Right cardiac atrium (tissue), 5 donors: ENCODE results near the gene MTCL1. TPM values are rescaled to one million over a fixed set of nuclear protein-coding genes. Genes with fewer than 3 reads are reported as not detected.

Experiments used
- ATAC-seq, 2 donors: fragments of 200-7000 bp; cut with Tn5 transposase; one replicate each; pipeline versions ENCODE4 v1.8.0 to v1.9.1; 2020; ENCODE audit warnings: moderate library complexity in 2 of 2, mild to moderate bottlenecking in 1 of 2
- DNase-seq, 3 donors: peaks; one replicate each; pipeline ENCODE4 v3.0.0-alpha.2; 2020
- H3K27ac ChIP-seq: one replicate; pipeline ENCODE4 v1.5.1; 2013; ENCODE audit warnings: mild to moderate bottlenecking, low read length, control low read depth, moderate library complexity
- H3K27me3 ChIP-seq: one replicate; pipeline ENCODE4 v1.6.1; 2013; ENCODE audit not compliant: control insufficient read depth, insufficient read depth
- H3K4me1 ChIP-seq: one replicate; pipeline ENCODE4 v1.6.1; 2013; ENCODE audit warnings: low read length; ENCODE audit not compliant: control insufficient read depth, insufficient read depth
- H3K4me3 ChIP-seq: one replicate; pipeline ENCODE4 v1.5.1; 2013; ENCODE audit warnings: low read length, control low read depth
- H3K9me3 ChIP-seq: one replicate; pipeline ENCODE4 v1.6.1; 2013; ENCODE audit warnings: low read length; ENCODE audit not compliant: control insufficient read depth
- WGBS: extraction: QIAGEN DNeasy Blood & Tissue Kit; methylation state at CpG from one replicate; pipeline ENCODE4 v1.1.7; 2013; 5-methylcytosine and 5-hydroxymethylcytosine counted together
- intact Hi-C, 4 donors: fragments of 100-400 bp; cut with DNase I; formaldehyde crosslinking; loops; one replicate each; pipeline versions ENCODE4 v1.11.0 to v1.14.0; 2022 to 2023
- polyA plus RNA-seq: library from polyadenylated mRNA; stranded (reverse); fragments of 200-250 nt; gene quantifications from one replicate; pipeline ENCODE4 v1.2.3, GENCODE V29; 2013
- total RNA-seq, 4 donors: library from RNA; stranded (reverse); fragmentation: NEBNext Ultra II Directional; extraction: Animal tissue kit (Norgen Biotek cat#: 25700); gene quantifications; one replicate each; pipeline ENCODE4 v1.2.1, GENCODE V29; 2021
- donor health status: healthy with polysubstance abuse.
- donor health status: DM: no; HTN: yes; CAD: no.
- donor health status: DM: no; HTN: no; CAD: no.
- donor health status: DM: no; HTN: yes; CAD: no; lungs with severe emphysema.
- donor health status: DM: yes; HTN: yes; CAD: no.

The MTCL1 gene
- total and polyA plus RNA-seq, 5 donors, result 5.3 to 8.7 (median 6.4) TPM

DNA sequence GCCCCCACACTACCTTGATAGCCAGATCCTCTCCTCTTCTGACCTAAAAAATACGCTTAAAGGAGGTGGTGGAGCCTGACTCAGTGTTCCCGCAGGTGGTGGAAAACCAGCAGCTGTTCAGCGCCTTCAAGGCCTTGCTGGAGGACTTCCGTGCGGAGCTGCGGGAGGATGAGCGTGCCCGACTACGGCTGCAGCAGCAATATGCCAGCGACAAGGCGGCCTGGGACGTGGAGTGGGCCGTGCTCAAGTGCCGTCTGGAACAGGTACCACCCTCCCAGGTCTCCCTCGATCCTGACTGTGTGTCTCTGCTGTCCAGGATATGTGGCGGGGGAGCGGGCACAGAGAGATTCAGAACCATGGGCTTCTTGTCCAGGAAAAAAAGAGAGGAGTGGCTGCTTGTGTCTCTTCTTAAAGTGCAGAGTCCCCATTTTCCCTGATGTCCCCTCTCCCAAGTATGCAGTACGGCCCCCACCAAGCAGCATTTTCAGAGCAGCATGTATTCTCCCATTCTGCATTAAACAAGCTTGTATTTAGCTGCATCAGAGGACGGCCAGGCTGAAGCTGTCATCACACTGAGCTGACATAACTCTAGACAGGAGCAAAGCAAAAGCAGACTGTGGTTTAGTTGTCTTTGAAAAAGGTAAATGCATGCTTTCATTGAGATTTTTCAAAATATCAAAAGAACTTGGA, 101.6 kb downstream of the MTCL1 start:
- no peaks in the 10 kb centered on the region for H3K4me1 ChIP-seq
- ATAC-seq, result no peak
- no peaks in the 10 kb centered on the region for H3K27me3 ChIP-seq
- DNase-seq, result no peak
- intact Hi-C loops, result loop anchor here in 1 of 4 donors (10.0 kb wide), 1 partner anchor 102 kb away; the partner anchor contains the start of gene MTCL1
- H3K9me3 ChIP-seq, result no peaks in the 10 kb centered on the region
- 93% methylated on average over 19 of the region's 19 CpGs for WGBS
- no peak overlapping the region for H3K27ac ChIP-seq
- H3K4me3 ChIP-seq, result no peak overlapping the region

DNA sequence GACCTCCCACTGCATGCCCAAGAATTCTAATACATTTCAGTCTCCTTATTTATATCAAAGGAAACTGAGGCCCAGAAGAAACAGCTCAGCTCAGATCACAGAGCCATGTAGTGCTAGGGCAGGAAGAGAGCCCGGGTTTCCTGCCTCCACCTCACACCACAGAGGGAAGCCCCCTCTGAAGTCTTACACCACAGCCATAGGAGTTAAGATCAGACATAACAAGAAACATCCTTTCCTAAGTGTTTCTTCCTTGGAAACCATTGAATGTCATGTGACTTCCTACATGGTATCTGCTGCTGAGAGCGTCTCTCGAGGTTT, 102.1 kb downstream of the MTCL1 start:
- no peak overlapping the region for H3K4me3 ChIP-seq
- H3K27ac ChIP-seq, result no peak overlapping the region
- WGBS, result 59% methylated on average over 3 of the region's 3 CpGs
- no peaks in the 10 kb centered on the region for H3K9me3 ChIP-seq
- no peaks in the 10 kb centered on the region for H3K4me1 ChIP-seq
- no peak for ATAC-seq
- no peak for DNase-seq
- H3K27me3 ChIP-seq, result no peaks in the 10 kb centered on the region
- intact Hi-C loops, result loop anchor here in 1 of 4 donors (10.0 kb wide), 1 partner anchor 103 kb away; the partner anchor contains the start of gene MTCL1

DNA sequence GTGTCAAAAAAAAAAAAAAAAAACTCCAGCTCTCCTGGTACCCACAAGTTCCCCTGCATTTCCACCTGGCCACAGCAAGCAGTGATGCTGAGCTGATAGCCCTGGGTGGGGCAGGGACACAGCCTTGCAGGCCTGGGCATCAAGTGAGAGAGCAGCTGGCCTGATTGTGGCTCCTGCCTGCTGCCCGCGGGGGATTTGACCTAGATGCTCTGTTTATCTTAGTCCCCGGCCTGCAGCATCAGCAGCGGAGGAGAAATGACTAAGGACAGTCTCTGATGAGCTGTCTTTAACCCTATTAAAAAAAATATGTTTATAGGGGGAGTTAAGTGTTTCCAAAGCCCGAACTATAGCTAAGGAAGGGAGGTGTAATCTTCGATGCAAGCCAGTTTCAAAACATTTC, 102.6 kb downstream of the MTCL1 start:
- no peak overlapping the region for H3K27ac ChIP-seq
- intact Hi-C loops, result loop anchor here in 1 of 4 donors (10.0 kb wide), 1 partner anchor 103 kb away; the partner anchor contains the start of gene MTCL1

DNA sequence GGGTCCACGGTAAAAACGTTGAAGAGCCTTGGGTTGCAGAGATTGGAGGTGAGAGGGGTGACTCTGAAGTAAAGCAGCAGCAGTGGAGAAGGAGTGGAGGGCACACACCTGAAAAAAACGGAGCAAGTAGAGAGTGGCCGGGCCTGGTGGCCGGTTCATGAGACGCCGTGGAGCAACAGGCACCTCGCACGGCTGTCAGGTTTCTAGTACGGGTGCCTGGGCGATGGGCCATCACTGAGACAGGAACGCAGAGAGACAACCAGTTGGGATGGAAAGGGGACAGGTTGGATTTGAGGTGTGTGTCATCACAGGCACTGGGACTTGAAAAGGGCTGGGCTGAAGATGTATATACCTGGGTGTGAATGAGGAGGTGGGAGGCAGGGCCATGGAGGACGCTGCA, 104.2 kb downstream of the MTCL1 start:
- Histone ChIP-seq H3K27me3 (no peaks in the 10 kb centered on the region), H3K4me1 (no peaks in the 10 kb centered on the region), H3K4me3 (no peak overlapping the region), H3K9me3 (no peaks in the 10 kb centered on the region), H3K27ac (no peak overlapping the region)
- WGBS, result 96% methylated on average over 13 of the region's 13 CpGs
- intact Hi-C loops, result loop anchor here in 1 of 4 donors (10.0 kb wide), 1 partner anchor 105 kb away; the partner anchor contains the start of gene MTCL1
- no peak for ATAC-seq
- no peak for DNase-seq

More for the DNA sequence above, 102.6 kb downstream of the MTCL1 start:
- Histone ChIP-seq H3K9me3 (no peaks in the 10 kb centered on the region), H3K4me3 (no peak overlapping the region), H3K27me3 (no peaks in the 10 kb centered on the region), H3K4me1 (no peaks in the 10 kb centered on the region)
- WGBS, result 71% methylated on average over 6 of the region's 6 CpGs
- ATAC-seq (no peak), DNase-seq (no peak)

DNA sequence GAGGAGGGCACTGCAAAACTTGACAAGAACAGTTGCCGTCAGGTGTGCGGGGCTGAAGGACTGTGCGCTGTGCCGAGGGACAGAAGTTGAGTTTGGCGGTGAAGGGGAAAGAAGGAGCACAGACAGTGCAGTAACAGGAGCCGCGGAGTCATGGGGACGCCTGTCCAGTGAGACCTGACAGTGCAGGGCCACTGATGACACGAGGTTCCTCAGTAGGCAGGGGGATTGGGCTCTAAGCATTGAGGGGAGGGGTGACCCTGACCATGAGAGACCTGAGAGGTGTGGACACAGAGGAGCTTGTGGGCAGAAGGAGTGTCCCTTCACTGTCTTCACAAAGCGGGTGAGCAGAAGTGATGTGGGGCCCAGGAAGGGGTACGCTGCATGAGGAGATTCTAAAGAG, 104.8 kb downstream of the MTCL1 start:
- 94% methylated on average over 11 of the region's 11 CpGs for WGBS

DNA sequence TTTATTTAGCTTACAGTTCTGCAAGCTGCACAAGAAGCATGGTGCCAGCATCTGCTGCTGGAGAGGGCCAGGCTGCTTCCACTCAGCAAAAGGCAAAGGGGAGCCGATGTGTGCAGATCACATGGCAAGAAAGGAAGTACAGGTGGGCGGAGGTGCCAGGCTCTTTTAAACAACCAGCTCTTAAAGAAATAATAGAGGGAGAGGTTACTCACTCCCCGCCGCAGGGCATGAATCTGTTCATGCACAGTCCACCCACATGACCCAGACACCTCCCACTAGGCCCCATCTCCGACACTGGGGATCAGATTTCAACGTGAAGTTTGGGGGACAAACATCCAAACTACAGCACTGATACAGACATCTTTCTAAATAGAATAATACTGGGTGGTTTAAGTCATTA, 105.8 kb downstream of the MTCL1 start:
- Histone ChIP-seq H3K4me1 (no peaks in the 10 kb centered on the region), H3K4me3 (no peak overlapping the region), H3K27me3 (no peaks in the 10 kb centered on the region), H3K27ac (no peak overlapping the region), H3K9me3 (no peaks in the 10 kb centered on the region)
- no peak for ATAC-seq
- no peak for DNase-seq
- intact Hi-C loops, result no loop called here
- 87% methylated on average over 6 of the region's 6 CpGs for WGBS

More for the DNA sequence above, 104.8 kb downstream of the MTCL1 start:
- DNase-seq (no peak), ATAC-seq (peak in 1 of 2 donors; percentile 22)
- H3K27ac ChIP-seq, result no peak overlapping the region
- no peaks in the 10 kb centered on the region for H3K27me3 ChIP-seq
- H3K9me3 ChIP-seq, result no peaks in the 10 kb centered on the region
- no peaks in the 10 kb centered on the region for H3K4me1 ChIP-seq
- H3K4me3 ChIP-seq, result no peak overlapping the region
- intact Hi-C loops, result no loop called here

DNA sequence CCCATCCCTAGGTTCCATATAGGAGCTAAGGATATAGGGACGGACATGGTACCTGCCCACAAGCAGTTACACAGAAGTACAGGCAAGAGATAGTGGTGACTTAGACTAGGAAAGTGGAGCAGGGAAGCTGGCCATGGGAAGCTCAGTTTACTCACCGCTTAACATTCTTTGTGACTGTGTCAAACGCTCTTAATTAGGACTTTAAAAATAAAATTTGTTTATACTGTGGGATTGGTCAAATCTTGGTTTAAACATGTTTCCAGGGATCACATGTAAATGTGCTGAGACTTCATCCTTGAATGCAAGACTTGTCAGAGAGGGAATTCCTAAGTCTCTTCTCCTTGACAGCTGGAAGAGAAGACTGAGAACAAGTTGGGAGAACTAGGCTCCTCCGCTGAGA, 107.3 kb downstream of the MTCL1 start:
- Histone ChIP-seq H3K9me3 (no peaks in the 10 kb centered on the region), H3K27ac (no peak overlapping the region), H3K4me3 (no peak overlapping the region), H3K27me3 (no peaks in the 10 kb centered on the region), H3K4me1 (no peaks in the 10 kb centered on the region)
- intact Hi-C loops, result no loop called here
- DNase-seq (no peak), ATAC-seq (no peak)
- 94% methylated on average over 4 of the region's 4 CpGs for WGBS

DNA sequence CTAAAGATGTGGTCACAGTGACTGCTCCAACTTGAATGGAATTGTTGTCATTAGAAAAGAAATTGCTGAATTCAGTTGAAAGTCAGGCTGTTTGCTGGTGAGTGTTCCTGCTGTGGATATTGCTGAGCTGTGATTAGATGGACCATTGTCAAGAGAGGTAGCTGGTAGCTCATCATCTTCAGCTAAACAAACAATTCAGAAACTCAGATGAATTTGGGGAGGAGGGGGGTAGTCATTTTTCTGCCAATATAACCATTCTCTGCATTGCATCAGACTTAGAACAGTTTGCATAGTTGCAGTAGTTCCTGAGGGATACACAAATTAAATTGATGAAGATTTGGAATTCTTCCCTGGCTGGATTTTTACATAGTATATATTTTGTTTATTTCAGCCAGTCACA, 108.3 kb downstream of the MTCL1 start:
- Histone ChIP-seq H3K27me3 (no peaks in the 10 kb centered on the region), H3K27ac (no peak overlapping the region), H3K4me3 (no peak overlapping the region), H3K4me1 (no peaks in the 10 kb centered on the region), H3K9me3 (no peaks in the 10 kb centered on the region)
- intact Hi-C loops, result no loop called here
- ATAC-seq (no peak), DNase-seq (no peak)

DNA sequence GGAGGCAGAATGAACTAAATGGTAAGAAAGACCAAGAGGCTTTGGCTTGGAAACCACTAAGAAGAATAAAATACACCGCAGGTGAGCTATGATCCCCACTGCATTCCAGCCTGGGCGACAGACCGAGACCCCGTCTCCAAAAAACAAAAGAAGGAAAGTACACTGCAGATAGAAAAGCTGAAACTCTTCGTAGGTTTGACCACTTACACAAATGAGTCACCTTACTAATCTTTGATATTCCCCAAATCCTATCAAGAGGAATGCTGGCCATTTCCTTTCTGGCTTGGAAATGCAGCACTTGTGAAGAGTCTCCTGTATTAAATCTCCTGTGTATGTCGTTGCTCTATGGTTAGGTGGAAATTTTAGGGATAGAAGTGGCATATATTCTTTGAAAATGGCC, 108.8 kb downstream of the MTCL1 start:
- Histone ChIP-seq H3K4me1 (no peaks in the 10 kb centered on the region), H3K4me3 (no peak overlapping the region), H3K27me3 (no peaks in the 10 kb centered on the region), H3K9me3 (no peaks in the 10 kb centered on the region), H3K27ac (no peak overlapping the region)
- ATAC-seq, result no peak
- intact Hi-C loops, result no loop called here
- no peak for DNase-seq
- WGBS, result 75% methylated on average over 6 of the region's 6 CpGs

DNA sequence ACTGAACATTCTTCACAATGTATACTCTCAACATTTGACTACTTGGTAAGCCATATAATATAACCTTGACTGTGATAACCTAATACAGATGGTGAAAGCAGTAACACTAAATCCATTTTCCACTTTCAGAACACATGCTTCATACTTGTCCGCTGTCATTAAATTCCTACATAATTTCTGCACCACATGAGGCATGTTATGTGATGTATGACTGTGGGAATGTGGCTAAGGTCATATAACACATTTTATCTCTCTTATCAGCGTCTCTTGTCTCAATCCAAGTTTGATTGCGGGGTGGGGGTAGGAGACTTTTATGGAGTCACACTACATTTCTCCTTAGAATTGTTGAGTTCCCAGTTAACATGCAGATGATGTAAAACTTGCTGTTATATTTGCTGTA, 110.9 kb downstream of the MTCL1 start:
- Histone ChIP-seq H3K4me1 (no peaks in the 10 kb centered on the region), H3K4me3 (no peak overlapping the region), H3K27me3 (no peaks in the 10 kb centered on the region), H3K9me3 (no peaks in the 10 kb centered on the region), H3K27ac (no peak overlapping the region)
- intact Hi-C loops, result no loop called here
- no peak for ATAC-seq
- WGBS, result 56% methylated on average over 3 of the region's 3 CpGs
- DNase-seq, result no peak

DNA sequence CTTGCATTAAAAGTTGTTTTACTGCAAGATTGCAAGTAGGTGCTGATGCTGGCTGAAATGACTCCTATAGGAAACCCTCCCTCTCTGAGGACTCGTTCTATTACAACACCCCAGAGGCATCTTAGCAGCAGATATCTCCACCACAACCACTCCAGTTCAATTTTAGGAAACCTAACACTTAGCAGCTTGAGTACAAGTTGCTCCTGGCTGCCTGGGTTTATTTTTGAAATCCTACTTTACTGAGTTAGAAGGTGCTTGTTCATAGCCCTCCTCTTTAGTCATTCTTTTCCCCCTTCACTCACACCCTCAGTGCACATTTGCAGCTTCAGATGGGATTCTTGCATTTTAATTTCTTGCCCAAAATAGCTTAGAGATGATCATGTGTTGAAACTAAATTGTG, 111.5 kb downstream of the MTCL1 start:
- Histone ChIP-seq H3K9me3 (no peaks in the 10 kb centered on the region), H3K27ac (peak overlapping the region; percentile 55), H3K27me3 (no peaks in the 10 kb centered on the region), H3K4me1 (no peaks in the 10 kb centered on the region), H3K4me3 (no peak overlapping the region)
- peak; percentile 74 to 85 for ATAC-seq
- no peak for DNase-seq
- intact Hi-C loops, result no loop called here
- WGBS, result 19% methylated on average over 1 of the region's 1 CpG

DNA sequence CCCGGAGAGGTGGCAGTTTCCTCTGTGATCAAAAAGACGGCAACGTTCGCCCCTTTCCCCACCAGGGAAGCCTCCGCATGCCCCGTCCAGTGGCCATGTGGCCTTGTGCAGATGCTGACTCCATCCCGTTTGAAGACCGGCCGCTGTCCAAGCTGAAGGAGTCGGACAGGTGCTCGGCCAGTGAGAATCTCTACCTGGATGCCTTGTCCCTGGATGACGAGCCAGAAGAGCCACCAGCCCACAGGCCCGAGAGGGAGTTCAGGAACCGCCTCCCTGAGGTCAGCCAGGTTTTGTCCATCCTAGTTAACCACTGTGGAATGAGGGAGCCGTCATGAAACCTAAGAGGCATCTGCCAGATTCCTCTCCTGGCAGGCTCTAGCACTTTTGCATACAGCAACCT, 113.6 kb downstream of the MTCL1 start:
- ATAC-seq, result no peak
- WGBS, result 92% methylated on average over 15 of the region's 15 CpGs

More for the DNA sequence above, 113.6 kb downstream of the MTCL1 start:
- Histone ChIP-seq H3K9me3 (no peaks in the 10 kb centered on the region), H3K27me3 (no peaks in the 10 kb centered on the region), H3K4me3 (no peak overlapping the region), H3K4me1 (peaks cover under 1% of the 10 kb centered on the region), H3K27ac (no peak overlapping the region)
- intact Hi-C loops, result no loop called here
- DNase-seq, result no peak
